ENCODE data around the gene SHROOM1.
A peak's percentile ranks its signal among the peaks of the same experiment; 100 is the strongest.

SHROOM1 gene

DNA sequence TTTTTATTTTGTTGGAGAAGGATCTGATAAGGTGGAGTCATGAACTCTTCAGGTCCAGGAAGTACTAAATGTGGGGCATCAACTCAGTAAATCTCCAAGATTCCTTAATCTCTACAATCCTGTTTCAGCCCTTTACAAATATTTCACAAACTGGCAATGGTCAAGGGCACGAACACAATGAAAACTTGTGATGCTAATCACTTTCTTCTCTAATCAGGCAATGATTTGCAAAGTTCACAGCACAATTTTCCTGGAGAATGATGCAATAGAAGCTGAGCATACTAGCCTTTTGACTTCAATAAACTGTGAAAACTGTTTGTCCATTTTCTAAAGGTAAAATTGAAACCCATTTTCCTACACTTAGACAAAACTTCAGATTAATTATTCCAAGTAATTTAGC lies 18.9 kb upstream of the SHROOM1 start:
- DNase-seq, result no peak

DNA sequence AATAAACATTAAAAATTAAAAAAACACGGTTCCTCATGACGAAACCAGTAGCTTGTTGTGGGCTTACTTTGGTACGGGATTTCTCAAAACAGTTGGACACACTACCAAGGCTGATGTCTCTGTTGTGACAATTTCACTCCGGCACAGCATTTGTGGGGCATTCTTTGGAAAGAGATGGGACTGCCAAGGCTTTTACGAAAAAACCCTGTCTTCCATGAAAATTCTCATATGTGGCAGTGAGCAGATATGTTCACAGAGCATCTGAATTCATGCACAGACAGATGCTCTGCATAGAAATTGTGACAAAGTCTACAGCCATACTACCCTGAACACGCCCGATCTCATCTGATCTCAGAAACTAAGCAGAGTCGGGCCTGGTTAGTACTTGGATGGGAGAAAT lies 17.8 kb upstream of the SHROOM1 start:
- no peak for DNase-seq

DNA sequence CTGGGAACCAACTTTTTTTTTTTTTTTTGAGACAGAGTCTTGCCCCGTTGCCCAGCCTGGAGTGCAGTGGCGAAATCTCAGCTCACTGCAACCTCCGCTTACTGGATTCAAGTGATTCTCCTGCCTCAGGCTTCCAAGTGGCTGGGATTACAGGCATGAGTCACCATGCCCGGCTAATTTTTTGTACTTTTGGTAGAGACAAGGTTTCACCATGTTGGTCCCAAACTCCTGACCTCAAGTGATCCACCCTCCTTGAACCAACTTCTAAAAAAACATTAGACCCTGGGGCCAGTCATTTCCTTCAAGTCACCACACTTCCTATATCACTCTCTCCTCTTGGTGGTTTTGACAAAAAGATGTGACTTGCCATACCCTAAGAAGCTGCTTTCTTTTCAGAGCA lies 10.9 kb upstream of the SHROOM1 start:
- DNase-seq, result no peak

DNA sequence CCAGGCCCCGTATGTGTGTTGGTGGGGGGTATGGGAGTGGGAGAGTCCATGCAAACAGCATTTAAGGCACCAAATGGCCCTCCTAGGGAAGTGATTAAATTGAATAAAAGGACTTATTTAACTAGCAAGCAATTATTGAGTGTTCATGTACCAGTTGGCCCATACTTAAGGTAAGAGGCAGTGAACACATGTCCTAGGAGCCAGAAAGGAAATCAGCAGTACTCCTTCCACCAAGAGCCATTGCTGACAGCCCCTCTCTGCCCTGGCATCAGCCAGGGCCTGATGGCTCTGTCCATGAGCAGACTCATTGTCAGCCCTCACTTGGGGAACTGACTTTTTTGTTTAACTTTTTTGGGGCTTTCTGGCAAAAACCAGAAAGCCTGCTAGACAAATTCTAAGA lies 10.4 kb upstream of the SHROOM1 start:
- no peak for DNase-seq

DNA sequence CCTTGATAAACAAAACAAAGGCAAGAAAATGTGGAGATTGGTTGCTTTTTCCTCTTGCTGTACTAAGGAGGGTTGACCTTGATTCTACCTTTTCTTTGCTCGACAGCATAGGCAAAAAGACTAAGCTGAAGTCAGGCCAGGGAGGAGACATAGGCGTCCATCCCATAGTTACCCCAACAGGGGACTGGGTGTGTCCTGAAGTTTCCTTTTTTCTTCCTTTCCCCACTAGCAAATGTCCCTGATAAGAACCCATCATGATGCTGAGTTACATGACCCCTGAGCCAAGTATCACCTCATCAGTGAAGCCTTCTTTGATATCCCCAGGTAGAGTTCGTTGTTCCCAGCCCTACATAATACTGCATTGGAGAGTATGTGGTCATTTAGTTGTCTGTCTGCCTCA lies 9.9 kb upstream of the SHROOM1 start:
- no peak for DNase-seq

DNA sequence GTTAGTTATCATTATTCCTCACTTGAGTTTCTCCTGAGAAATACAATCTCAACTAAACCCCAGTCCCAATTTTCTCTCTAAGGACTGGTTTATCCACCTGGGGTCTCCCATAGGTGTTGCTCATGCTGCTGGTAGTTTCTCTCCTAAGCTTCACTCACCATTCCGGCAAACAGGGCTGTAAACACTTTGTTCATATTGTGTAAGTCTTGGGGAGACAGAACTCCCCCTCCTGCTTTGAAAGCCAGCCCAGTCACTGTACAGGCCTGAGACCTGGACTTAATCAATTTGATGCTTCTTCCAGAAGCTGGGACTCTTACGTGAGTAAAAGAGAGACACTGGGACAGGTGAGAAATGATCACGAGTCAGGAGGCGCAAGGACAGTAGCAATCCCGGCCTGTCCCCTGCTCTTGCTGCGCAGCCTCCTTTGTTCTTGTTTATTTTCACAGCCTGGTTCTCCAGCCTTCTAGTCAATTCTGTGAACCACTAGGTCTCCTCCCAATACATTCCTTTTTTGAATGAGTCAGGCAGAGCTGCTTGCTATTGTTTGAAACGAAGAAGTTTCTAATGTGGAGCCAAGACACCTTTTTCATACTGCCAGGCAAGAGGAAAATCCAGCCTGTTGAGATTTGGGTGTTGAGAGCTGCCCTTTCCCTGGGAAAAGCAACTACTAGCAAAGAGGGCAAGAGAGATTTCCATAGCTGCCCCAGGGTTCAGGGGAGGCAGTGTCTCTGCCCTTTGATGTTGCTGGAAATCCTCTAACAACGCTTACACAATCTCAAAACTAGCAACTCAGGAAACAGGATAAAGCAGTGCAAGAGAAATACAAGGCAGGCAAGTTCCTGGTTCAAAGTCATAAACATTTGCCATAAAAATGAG lies 9.2 kb upstream of the SHROOM1 start:
- DNase-seq, result no peak

DNA sequence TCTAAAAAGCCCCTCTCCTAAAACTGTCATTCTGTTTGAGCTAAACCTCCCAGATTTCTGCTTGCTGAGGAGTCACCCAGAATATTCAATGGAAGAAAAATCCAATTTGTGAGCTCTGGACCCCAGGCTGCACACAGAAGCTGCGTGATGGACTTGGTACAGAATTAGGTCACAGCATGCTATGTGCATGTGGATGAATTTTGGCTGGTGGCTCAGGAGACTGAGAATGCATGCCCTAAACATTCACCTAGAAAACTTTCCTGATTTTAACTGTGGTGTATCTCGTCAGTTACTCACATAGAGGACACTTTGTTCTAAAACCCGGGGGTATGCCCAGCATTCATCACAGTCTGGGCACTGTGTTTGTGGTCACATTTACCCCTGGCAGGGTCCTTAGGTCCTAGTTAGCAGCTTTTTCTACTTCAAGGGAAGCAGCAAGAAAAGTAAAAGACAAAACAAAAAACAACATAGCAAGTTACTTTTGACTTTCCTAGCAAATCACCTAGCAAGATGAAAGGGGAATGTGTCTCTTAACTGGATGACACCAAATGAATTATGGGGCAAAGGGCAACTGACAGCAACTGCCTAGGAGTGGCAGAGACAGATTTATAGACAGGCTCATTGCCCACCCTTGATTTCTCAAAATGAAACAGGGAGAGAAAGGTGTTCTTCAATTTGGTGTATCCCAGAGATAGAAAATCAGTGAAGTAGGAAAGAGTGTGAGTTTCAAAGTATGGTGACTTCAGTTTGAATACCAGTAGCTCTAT lies 8.3 kb upstream of the SHROOM1 start:
- no peak for DNase-seq

DNA sequence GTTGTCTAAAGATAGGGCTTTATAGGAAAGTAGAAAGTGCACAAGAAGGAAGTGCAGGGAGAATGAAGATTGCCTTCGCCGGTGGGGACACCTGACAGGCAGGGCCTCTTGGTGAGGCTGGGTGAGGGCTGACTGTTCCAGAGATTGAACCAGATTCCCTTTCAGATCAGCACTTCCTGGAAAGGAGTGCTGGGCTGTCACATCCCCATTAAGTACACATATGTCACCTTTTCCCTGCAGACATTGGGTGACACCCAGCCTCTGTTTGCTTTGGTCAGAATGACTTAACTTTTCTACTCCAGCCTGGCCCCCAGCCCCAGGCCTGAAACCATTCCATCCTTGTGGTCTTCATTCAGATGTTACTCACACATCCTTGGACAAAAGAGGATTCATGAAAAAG lies 7.4 kb upstream of the SHROOM1 start:
- no peak for DNase-seq

DNA sequence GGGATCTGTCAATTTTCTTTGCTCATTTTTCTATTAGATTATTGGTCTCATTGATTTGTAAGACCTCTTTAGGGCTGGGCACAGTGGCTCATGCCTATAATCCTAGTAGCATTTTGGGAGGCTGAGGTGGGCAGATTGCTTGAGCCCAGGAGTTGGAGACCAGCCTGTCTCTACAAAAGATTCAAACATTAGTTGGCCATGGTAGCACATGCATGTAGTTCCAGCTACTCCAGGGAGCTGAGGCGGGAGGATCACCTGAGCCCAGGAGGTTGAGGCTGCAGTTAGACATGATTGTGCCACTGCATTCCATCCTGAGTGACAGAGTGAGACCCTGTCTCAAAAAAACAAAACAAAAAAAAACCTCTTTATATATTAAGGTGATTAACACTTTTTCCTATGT lies 6.4 kb upstream of the SHROOM1 start:
- no peak for DNase-seq

DNA sequence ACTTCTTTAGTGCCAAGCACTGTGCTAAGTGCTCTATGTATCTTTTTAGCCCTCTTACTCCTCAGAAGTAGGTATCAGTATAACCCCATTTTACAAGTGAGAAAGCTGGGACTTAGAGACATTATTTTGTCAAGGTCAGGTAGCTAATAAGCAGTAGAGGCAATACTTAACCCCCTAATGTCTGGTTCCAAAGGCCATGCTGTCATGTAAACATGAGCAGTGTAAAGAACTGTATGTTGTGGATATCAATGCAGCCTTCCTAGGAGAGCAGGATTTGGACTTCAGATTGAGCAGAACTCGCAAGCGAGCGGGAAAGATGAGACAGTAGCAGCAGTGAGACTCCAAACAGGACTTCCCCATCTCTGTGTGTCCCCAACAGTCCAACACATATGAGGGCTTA lies 3.6 kb upstream of the SHROOM1 start:
- no peak for DNase-seq

DNA sequence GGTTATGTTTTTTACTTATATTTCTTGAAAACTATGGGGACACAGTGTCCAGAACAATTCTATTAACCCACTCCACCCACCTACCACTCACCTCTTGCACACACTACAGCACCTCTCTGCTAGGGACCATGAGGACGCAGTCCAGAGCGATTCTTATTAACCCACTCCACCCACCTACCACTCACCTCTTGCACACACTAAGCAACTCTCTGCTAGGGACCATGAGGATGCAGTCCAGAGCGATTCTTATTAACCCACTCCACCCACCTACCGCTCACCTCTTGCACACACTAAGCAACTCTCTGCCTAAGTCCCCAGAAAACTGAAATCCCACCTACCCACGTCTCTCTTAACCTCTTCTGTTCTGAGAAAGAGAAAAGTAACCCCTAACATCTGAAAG lies 2.2 kb upstream of the SHROOM1 start:
- no peak for DNase-seq

DNA sequence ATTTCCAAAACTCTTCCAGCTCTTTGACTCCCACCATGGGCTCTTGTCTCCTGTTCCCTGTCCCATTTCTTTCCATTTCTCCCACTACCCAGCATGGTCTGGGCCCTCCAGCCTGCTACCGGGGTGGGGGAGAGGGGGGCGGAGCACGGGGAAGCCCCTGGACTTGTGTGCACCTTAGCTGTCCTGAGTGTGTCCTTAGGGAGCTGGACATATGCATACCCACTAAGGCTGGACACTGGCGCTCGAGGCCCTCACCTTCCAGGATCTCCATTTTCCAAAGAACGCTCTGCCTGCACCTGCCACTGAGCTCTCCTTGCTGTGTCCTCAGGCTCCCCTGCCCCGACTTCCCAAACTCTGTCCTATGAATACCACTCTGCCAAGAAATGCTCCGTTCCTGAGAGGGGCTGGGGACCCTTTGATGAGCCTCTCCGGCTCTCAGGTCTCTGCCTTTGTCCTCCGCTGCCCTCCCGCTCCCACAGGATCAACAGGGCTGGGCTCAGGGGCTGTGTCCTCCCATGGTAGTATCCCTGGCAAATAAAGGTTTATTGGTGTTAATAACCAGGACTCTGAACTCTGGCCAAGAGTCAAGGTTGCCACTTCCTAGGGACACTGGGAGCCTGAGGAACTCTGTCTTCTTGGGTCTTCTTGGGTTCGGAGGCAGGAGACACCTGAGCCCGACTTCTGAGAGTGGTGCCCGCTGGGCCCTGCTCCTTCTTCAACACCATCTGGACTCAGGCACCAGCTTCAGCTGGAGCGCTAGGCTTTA lies 831 bp upstream of the SHROOM1 start:
- no peak for DNase-seq

DNA sequence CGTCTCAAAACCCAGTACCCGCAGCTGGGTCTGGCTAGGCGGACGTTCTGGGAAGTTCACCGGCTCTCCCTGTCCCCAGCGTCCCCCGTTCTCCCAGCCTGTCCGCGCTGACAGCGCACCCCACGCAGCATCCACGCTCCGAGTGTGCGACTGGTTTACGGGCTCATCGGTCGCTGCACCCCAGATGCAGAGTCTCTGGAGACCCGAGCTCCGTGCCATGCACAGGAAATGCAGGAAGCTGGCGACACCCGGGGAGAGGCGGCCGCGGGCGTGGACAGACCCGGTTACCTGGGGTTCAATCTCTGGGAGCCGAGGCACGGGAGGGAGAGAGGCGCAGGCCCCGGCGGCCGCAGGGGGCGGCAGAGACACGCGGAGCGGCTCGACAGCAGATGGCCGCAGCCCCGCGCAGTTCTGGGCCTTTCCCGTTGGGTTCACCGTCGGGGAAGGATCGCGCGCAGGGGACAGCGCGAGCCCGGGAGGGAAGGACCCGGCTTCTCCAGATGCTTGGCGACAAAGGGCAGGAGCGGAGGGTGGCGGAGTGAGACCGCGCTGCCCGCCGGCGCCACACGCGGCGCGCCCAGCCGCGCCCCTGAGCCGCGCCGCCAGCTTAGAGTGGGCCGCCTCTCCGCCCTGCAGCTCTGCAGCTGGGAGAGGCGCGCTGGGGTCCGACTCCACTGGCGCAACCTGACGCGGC lies 558 bp downstream of the SHROOM1 start:
- DNase-seq, result peak; percentile 70

DNA sequence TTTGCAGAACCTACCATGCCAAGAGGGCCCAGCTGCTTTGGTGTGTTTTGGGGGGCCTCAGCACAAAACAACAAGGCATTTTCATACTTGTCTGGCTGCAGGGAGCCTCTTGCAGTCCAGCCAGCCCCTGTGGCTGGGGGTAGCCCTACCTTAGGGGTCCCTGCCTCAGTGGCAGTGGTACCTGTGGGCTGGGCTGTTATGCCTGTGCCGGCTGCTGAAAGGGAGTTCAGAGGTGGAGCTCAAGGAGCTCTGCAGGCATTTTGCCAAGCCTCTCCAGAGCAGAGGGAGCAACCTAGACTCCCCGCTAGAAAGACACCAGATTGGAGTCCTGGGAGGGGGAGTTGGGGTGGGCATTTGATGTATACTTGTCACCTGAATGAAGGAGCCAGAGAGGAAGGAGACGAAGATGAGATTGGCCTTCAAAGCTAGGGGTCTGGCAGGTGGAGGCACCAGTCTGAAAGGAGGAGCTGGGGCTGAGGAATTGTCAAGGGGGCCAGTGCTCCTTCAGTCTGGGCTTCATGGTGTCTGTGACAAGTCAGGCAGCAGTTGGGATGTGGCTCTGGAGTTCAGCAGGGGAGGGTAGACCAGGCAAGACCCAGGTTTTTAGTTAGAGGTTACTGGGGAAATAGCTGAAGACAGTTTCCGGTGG lies 1.5 kb downstream of the SHROOM1 start:
- DNase-seq, result no peak

DNA sequence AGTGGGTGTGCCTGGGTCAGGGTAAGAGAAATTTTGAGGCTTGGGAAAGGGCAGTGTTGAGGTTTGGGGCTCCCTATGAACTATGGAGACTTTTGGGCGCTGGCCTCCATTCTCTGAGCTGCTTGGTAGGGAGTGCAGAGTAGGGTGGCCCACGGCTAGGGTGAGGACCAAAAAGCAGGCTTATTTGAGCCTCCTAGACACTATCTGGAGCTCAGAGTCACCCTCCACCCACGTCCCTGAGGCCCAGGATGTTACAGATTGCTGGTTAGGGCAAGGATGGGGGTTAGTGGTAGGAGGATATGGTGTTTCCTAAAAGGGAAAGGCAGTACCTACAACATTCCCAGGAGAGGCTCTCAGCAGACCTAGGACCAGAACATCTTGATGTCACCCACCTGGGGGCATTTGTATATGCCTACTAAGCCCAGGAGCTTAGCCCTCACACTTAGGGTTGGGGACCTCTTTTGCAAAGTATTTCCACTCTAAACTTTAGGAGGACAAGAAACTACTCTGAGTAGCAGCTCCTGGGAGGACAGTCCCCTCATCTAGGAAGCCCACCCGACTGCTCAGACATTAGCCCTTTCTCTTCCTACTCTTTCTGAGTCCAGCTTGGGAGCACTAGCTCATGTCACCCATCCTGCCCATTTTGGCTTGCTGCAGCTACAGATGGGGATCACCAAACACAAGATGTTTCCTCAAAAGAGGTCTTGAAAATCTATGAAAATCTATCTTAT lies 2.3 kb downstream of the SHROOM1 start:
- no peak for DNase-seq

DNA sequence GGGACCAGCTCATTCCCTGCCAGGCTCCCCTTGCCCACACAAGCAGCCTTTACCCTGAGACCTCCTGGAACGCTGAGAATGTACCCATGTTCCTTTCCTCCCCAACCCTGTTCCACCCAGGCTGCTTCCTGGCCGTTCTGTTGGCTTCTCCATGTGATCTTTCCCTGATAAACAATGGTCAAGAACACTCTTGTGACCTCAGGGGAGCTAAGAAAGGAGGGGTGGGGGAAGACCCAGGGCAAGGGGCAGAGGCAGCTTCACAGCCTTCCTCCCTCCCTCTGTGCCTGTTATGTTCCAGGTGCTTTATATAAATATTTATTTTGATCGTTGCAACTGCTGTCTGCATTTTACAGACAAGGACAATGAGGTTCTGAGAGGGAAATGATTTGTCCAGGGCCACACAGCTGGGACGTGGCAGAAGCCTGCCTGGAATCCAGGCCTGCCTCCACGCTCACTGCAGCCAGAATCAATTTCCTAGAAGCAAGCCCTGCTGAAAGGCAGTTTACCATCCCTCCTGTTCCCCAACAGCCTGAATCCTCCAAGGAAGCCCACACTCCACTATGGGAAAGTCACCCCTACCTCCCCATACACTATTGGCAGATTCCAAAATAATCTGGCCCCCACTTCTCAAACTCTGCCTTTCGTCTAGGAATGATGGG lies 3.9 kb downstream of the SHROOM1 start:
- no peak for DNase-seq

DNA sequence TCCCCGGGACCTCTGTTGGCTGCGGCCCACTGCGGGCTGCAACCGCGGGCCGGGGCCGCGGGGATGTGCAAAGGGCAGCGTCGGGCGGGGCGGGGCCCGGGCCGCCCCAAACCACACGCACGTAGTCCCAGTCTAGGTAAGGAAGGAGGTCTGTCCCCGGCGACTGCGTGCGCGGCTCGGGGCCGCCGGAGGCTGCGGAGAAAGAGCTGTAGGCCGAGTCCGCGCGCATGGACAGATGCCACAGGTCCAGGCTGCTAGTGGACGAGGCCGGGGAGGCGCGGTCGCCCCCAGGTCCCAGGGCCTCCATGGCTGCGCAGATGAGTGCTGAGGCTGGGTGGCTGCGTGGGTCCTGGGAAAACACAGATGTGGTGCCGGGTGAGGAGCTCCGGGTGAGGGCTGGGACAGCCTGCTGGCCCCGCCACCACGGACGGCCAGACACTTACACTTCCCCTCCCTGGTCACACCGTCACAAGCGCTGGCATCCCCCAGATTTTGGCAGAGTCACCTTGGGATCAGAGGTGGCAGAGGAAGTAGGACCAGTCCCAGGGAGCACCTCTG lies 4.5 kb downstream of the SHROOM1 start:
- DNase-seq, result no peak

DNA sequence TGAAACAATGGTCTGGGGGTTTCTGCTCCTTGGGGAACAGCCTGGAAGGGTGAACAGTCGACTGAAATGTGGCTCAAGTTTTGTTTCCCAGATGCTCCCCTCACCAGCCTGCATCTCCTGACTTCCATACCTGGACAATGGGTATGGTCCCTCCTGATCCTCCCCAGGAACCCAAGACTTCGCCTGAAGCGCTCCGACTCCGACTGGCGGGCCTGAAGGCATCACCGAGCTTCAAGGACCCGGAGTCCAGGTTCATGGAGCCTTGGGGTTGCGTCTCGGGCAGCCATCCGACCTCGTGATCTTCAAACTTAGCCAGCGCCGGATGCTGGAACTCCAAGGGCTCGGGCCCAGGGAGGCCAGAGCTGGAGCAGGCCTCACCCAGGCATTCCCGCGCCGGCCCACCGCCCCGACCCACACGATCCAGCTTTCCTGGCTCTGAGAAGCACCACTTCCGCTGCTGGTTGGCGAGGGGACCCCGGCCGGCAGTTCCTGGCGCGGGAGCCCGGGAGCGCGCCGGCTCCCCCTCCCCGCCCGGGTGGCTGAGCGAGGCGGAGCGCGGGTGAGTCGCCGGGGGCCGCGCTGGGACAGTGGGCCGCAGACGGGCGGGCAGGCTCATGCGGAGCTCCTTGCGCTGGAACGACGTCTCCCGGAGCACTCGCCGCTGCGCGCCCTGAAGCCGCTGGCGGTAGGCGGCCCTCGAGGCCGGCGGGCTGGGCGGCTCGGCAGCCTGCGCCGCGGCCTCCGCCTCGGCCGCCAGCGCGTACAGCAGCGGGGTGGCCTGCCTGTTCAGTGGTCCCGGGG lies 5.2 kb downstream of the SHROOM1 start:
- no peak for DNase-seq

DNA sequence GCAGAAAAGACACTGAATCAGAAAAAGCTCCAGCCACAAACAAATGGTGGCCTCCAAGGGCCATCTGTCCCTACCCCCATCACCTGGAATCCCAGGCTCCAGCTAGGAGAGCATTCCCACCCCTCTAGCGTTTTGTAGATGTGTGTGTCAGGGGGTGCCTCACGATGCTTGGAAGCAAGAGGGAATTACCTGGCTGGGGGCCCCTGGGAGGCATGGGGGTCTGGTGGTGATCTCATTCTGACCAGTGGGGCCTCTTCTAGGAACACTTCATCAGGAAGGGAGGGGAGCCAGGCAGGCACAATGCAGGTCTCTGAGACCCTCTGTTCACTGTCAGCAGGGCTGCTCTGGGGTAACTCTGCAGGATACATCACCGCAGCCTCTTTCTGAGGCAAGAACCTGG lies 6.0 kb downstream of the SHROOM1 start:
- no peak for DNase-seq

DNA sequence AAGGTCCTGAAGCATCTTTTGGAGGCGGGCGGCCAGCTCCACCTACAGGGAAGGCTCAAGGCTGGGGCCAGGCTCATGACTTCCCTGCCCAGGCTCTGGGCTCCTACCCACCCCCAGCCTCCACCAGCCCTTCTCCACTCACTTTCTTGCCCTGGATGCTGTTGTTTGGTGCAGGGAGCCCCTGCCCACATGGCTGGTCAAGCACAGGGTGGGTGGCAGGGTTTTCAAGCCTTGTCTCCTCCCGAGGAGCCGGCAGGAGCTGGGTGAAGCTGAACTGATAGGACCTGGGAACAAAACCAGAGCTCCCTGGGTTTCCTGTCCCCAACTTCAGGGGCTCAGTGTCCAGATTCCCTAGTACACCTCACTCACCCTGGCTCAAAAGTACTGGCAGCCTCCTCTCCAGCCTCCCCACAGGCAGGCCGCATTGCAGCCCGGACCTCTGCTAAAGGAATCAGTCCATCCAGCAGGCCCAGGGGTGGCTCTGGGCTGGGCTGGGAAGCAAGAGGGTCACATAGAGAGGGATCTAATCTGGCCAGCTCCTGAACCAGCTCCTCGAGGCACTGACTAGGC lies 6.9 kb downstream of the SHROOM1 start:
- no peak for DNase-seq

Measured in activated CD4-positive, CD25-positive, alpha-beta regulatory T cell treated with anti-CD3 and anti-CD28 coated beads, Interleukin-2, amount 50 U/mL, for 72 hours (primary cell).